IPS DF 4.7 (cell line): ENCODE data around the gene ANKMY1.

ENCODE experiments used
- DNase-seq: peaks from one replicate; pipeline ENCODE4 v3.0.0-alpha.2; 2013; ENCODE audit warnings: low spot score; ENCODE audit errors: extremely low read depth

ANKMY1 gene

GRCh38 chr2:240557808-240558207, at the start of gene ANKMY1:
Gene ANKMY1, minus strand, starts transcription at chr2:240557988. Its CDS starts 653 bp downstream, at chr2:240557335.
- no peak for DNase-seq

- no peak for DNase-seq
Observed at GRCh38 chr2:240605867-240606743, 48.3 kb upstream of the ANKMY1 start.

GRCh38 chr2:240604939-240605716, 47.3 kb upstream of the ANKMY1 start:
- DNase-seq = no peak

- no peak for DNase-seq
Observed at GRCh38 chr2:240604291-240604938, 46.6 kb upstream of the ANKMY1 start.

- no peak for DNase-seq
Observed at GRCh38 chr2:240603846-240604245, 46.1 kb upstream of the ANKMY1 start.

GRCh38 chr2:240603081-240603835, 45.5 kb upstream of the ANKMY1 start:
- no peak for DNase-seq

GRCh38 chr2:240602266-240603050, 44.7 kb upstream of the ANKMY1 start:
- DNase-seq = no peak

GRCh38 chr2:240601831-240602160, 44.0 kb upstream of the ANKMY1 start:
- DNase-seq = no peak

GRCh38 chr2:240601061-240601830, 43.5 kb upstream of the ANKMY1 start:
- DNase-seq = no peak

GRCh38 chr2:240600451-240600961, 42.7 kb upstream of the ANKMY1 start:
- DNase-seq = no peak

- no peak for DNase-seq
Observed at GRCh38 chr2:240599141-240599583, 41.4 kb upstream of the ANKMY1 start.

- DNase-seq = no peak
Observed at GRCh38 chr2:240598311-240598911, 40.6 kb upstream of the ANKMY1 start.

- DNase-seq = no peak
Observed at GRCh38 chr2:240597419-240598181, 39.8 kb upstream of the ANKMY1 start.

- no peak for DNase-seq
Observed at GRCh38 chr2:240597054-240597418, 39.2 kb upstream of the ANKMY1 start.

GRCh38 chr2:240596491-240596931, 38.7 kb upstream of the ANKMY1 start:
- no peak for DNase-seq

GRCh38 chr2:240596080-240596460, 38.3 kb upstream of the ANKMY1 start:
- DNase-seq = no peak

- DNase-seq = no peak
Observed at GRCh38 chr2:240595381-240596079, 37.7 kb upstream of the ANKMY1 start.
